Pancreas (tissue), 10 donors: ENCODE results near the gene C17orf67. TPM values are rescaled to one million over a fixed set of nuclear protein-coding genes. Genes with fewer than 3 reads are reported as not detected.

Experiments
- ATAC-seq, 4 donors: fragments of 200-7000 bp; cut with Tn5 transposase; one replicate each; pipeline versions ENCODE4 v1.8.0 to v1.9.1; 2020; ENCODE audit warnings: mild to moderate bottlenecking in 4 of 4, moderate library complexity in 4 of 4
- DNase-seq, 6 donors: peaks; one replicate each; pipeline ENCODE4 v3.0.0-alpha.2; 2020
- FAIRE-seq: peaks from 2 replicates; lab custom pipeline; 2012; peaks lifted over from hg19 to GRCh38; lab: Jason Lieb, UNC
- H3K27ac ChIP-seq, 4 donors: fragments of 200-600 bp; sonication (generic); 1 replicate in 3 of 4; 2 replicates in 1 of 4; pipeline versions ENCODE4 v1.5.0 to v1.8.0; 2020
- H3K27me3 ChIP-seq, 4 donors: fragments of 200-600 bp; one replicate each; pipeline ENCODE4 v1.8.0; 2021
- H3K36me3 ChIP-seq, 3 donors: fragments of 200-600 bp; sonication (generic) in 1 of 3; one replicate each; pipeline versions ENCODE4 v1.5.0 to v1.8.0; 2020 to 2021
- H3K4me1 ChIP-seq, 3 donors: fragments of 200-600 bp; one replicate each; pipeline ENCODE4 v1.8.0; 2021
- H3K4me3 ChIP-seq, 4 donors: fragments of 200-600 bp; sonication (generic) in 2 of 4; one replicate each; pipeline versions ENCODE4 v1.5.0 to v1.8.0; 2020 to 2021
- H3K9me3 ChIP-seq, 4 donors: fragments of 200-600 bp; one replicate each; pipeline ENCODE4 v1.8.0; 2021
- CTCF ChIP-seq, 4 donors: fragments of 200-600 bp; sonication (generic) in 3 of 4; IDR thresholded peaks; one replicate each; pipeline versions ENCODE4 v1.5.0 to v1.8.0; 2021; ENCODE audit warnings: antibody characterized with exemption in 4 of 4
- WGBS, 2 donors: extraction: QIAGEN DNeasy Blood & Tissue Kit; methylation state at CpG; one replicate each; pipeline ENCODE4 v1.1.7; 2013; 5-methylcytosine and 5-hydroxymethylcytosine counted together
- intact Hi-C, 3 donors: fragments of 100-400 bp; cut with DNase I; formaldehyde crosslinking; loops; one replicate each; pipeline versions ENCODE4 v1.11.1 to v1.14.2; 2022
- polyA plus RNA-seq, 2 donors: library from polyadenylated mRNA; stranded (reverse); fragments of 200-250 nt; gene quantifications; one replicate each; pipeline ENCODE4 v1.2.3, GENCODE V29; 2013
- total RNA-seq, 6 donors: library from RNA; stranded (reverse); fragmentation: NEBNext Ultra II Directional in 4 of 6; extraction: Animal tissue kit (Norgen Biotek cat#: 25700) in 4 of 6; gene quantifications; one replicate each; pipeline versions ENCODE4 v1.2.1 to v1.2.4, GENCODE V29; 2021 to 2023
- donor health status: healthy with polysubstance abuse.
- donor health status: DM: no; HTN: no; CAD: no; lungs with moderate emphysema.
- donor health status: DM: no; HTN: no; CAD: no.
- donor health status: control.
- donor health status: control.
- donor health status: Bipolar disorder and iron deficiency.
- donor health status: DM: yes; HTN: yes; CAD: no.
- donor health status: DM: no; HTN: no; CAD: no.
- donor health status: DM: no; HTN: no; CAD: no.
- donor health status: DM: yes; HTN: yes; CAD: no.

Gene C17orf67
- total and polyA plus RNA-seq, 8 donors: 1.0 to 9.6 (median 1.8) TPM

GRCh38 chr17:56823848-56824247 is 9.9 kb downstream of the C17orf67 start:
- no peaks in the 10 kb centered on the region for H3K36me3 ChIP-seq
- TF ChIP-seq CTCF (IDR thresholded peaks at IDR 0.05): no peak
- WGBS, 2 donors: 50 to 51% methylated on average over 2 of the region's 2 CpGs
- peak overlapping the region in 2 of 4 donors; percentile 39 to 40 for H3K27ac ChIP-seq
- H3K4me1 ChIP-seq: peaks cover 16 to 52% (median 42%) of the 10 kb centered on the region in 3 donors
- intact Hi-C loops: no loop called here
- ATAC-seq (peak in 2 of 4 donors; percentile 4 to 23), DNase-seq (no peak), FAIRE-seq (no peak)
- H3K9me3 ChIP-seq: no peaks in the 10 kb centered on the region
- H3K4me3 ChIP-seq: no peak overlapping the region
- no peaks in the 10 kb centered on the region for H3K27me3 ChIP-seq

- H3K36me3 ChIP-seq: no peaks in the 10 kb centered on the region
- peak in 3 of 4 donors; percentile 4 to 41 (median 33) for ATAC-seq
- no peak for FAIRE-seq
- peak overlapping the region in 1 of 4 donors; percentile 3 for H3K27ac ChIP-seq
- H3K4me1 ChIP-seq: peaks cover 16 to 52% (median 42%) of the 10 kb centered on the region in 3 donors
- 9 to 18% methylated on average over 5 of the region's 5 CpGs for WGBS, 2 donors
- DNase-seq: no peak
- H3K27me3 ChIP-seq: no peaks in the 10 kb centered on the region
- no peaks in the 10 kb centered on the region for H3K9me3 ChIP-seq
- TF ChIP-seq CTCF (IDR thresholded peaks at IDR 0.05): no peak
- no peak overlapping the region for H3K4me3 ChIP-seq
- intact Hi-C loops: no loop called here
Observed at GRCh38 chr17:56822725-56823124, 11.0 kb downstream of the C17orf67 start.

- no peak for ATAC-seq
- no peak for FAIRE-seq
- intact Hi-C loops: no loop called here
- Histone ChIP-seq H3K27ac (no peak overlapping the region), H3K4me3 (no peak overlapping the region), H3K4me1 (peaks cover 10 to 45% (median 36%) of the 10 kb centered on the region in 3 donors), H3K36me3 (no peaks in the 10 kb centered on the region), H3K9me3 (no peaks in the 10 kb centered on the region), H3K27me3 (no peaks in the 10 kb centered on the region)
- TF ChIP-seq CTCF (IDR thresholded peaks at IDR 0.05): no peak
- DNase-seq: no peak
- 74 to 76% methylated on average over 3 of the region's 3 CpGs for WGBS, 2 donors
Observed at GRCh38 chr17:56821847-56822534, 11.7 kb downstream of the C17orf67 start.

- H3K27ac ChIP-seq: peak overlapping the region in 2 of 4 donors; percentile 37 to 60
- H3K4me3 ChIP-seq: peak overlapping the region in 1 of 4 donors; percentile 3
- no peaks in the 10 kb centered on the region for H3K9me3 ChIP-seq
- H3K36me3 ChIP-seq: no peaks in the 10 kb centered on the region
- DNase-seq (no peak), FAIRE-seq (no peak), ATAC-seq (peak in 3 of 4 donors; percentile 16 to 47 (median 23))
- WGBS, 2 donors: 35% methylated on average over 10 of the region's 10 CpGs
- H3K27me3 ChIP-seq: no peaks in the 10 kb centered on the region
- intact Hi-C loops: no loop called here
- peaks cover 3 to 34% (median 25%) of the 10 kb centered on the region in 3 donors for H3K4me1 ChIP-seq
- no peak for TF ChIP-seq CTCF (IDR thresholded peaks at IDR 0.05)
Observed at GRCh38 chr17:56820207-56820606, 13.5 kb downstream of the C17orf67 start.
